ENCODE results near the gene MYLK3.

Gene MYLK3

DNA sequence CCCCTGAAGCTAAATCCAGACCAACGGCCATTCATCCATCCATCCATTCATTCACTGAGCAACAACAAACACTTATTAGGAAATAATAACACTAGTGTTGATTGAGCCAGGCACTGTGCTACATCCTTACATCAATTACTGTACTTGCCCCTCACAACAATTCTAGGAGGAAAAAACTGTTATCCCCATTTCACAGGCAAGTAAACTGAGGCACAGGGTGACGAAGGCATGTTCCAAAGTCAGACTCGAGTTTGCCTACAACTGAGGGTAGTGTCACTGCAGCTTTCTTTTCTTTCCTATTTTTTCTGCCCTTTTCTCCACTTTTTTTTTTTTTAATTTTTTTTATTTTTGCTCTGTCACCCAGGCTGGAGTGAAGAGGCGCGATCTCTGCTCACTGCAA is 11.2 kb upstream of the MYLK3 start:
- in situ Hi-C loops (cut with MboI; ENCODE audit: low sequenced_read_pairs) = no loop called here

DNA sequence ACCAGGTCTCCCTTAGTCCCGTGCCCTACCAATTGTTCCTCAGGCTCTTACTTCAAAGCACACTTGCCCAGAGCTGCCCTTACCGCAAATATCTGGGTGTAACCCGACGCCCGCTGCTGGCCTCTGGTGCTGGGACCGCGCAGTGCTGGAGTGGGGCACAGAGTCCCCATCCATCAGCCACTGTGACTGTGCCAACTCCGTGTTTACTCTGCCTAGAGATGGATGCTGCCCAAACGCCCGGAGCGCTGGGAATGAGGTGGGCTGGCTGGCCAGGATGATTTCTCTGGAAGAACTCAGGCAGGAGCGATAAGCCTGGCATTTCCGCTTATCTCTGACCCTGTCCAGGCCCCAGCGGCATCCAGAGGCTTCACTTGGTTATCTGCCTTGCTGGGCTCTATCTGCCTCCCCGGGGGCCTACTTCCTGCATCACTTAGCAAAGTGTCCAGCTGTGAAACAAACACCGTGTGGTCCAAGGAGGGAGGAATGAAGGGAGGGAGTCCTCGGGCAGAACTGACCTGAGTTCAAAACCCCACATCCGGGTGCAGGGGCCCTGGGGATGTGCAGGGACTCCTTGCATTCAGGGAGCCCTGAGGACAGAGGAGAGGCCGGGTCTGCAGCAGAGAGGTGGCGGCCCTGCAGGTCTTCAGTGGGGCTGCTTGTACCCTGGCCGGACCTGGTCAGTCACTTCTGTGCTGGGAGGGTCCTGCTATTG is 9.4 kb upstream of the MYLK3 start:
- in situ Hi-C loops (cut with MboI; ENCODE audit: low sequenced_read_pairs) = no loop called here

DNA sequence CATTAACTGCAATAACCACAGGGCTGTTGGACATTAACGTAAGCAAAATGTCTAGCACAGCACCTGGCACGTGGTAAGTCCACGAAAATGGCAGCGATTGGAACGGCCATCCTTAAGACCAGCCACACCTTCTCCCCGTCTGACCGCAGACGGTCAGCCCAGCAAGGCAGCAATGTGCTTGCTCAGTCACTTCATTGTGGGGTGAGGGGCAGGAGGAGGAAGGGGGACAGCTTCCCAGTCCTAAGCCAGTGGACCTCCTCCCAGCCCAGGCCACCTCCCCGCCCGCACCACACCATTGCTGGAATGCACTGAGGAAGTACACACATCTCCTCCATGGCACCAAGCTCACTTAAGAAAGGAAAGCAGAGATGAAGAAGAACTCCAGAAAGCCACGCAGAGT is 8.6 kb upstream of the MYLK3 start:
- in situ Hi-C loops (cut with MboI; ENCODE audit: low sequenced_read_pairs) = no loop called here

DNA sequence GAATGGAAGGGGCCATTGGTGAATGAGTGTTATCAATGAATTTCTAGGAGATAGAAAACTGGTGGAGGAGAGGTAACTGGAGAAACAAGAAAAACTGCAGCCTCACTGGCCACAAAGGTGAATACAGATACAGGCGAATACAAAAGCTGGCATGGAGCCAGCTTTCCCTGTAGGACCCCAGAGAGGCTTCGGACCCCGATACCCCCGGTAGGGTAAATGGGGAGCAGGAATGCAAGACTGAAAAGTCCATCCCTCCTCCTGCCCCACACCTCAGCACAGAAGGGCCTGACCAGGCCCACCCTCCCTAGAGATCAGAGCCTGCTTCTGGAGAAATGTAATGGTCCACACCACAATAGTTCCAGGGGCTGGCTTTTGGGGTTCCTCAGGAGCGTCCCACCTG is 4.9 kb upstream of the MYLK3 start:
- in situ Hi-C loops (cut with MboI; ENCODE audit: low sequenced_read_pairs) = no loop called here

DNA sequence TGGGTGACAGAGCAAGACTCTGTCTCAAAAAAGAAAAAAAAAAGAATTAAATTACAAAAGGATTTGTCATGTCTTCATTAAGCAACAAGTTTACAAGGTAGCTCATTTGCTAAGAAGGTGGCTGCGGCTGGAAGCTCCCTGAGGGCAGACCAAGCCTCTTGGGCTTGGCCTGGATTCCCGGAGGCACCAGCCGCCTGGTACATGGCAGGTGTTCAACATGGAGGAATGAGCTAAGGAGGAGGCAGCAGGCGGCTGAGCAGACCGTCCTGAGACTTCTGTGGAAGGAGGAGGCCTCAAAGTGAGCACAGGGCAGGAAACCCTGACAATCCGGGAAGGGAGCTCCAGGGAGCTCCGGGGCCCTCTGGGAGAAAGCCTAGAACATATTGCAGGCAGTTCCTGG is 3.2 kb upstream of the MYLK3 start:
- in situ Hi-C loops (cut with MboI; ENCODE audit: low sequenced_read_pairs) = no loop called here

DNA sequence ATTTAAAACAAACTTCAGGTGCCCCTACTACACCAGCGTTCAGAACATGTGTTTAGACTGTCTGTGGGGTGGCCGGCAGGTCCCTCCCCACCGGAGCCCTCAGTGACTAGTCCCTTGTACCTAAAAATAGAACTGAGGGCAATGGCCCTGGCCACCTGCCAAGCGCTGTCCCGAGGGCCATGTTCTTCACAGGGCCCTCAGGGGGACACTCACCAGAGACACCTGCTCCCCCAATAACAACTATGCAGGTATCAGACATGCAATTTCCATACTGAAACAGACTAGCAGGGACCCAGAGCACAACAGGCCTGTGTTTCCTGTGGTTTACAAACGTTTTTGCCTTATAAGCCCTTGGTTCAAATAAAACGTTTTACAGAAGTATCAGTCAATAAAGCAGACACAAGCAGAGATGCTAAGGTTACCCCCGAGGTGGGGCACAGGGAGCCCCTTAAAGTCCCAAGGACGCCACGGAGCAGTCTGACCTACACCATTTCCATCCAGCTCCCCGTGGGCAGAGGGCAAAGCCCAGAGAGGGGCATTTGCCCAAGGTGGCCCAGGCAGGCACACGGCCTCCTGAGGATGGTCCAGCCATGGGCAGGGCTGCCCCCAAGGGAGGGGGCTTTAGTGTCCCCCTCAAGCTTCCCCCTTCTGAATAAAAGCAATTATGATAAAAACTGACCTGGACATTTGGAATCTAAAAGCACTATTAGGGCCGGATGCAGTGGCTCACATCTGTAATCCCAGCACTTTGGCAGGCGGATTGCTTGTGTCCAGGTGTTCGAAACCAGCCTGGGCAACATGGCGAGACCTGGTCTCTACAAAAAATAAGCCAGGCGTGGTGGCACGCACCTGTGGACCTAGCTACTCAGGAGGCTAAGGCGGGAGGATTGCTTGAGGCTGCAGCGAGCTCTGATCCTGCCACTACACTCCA is 896 bp upstream of the MYLK3 start:
- in situ Hi-C loops (cut with MboI; ENCODE audit: low sequenced_read_pairs) = no loop called here

DNA sequence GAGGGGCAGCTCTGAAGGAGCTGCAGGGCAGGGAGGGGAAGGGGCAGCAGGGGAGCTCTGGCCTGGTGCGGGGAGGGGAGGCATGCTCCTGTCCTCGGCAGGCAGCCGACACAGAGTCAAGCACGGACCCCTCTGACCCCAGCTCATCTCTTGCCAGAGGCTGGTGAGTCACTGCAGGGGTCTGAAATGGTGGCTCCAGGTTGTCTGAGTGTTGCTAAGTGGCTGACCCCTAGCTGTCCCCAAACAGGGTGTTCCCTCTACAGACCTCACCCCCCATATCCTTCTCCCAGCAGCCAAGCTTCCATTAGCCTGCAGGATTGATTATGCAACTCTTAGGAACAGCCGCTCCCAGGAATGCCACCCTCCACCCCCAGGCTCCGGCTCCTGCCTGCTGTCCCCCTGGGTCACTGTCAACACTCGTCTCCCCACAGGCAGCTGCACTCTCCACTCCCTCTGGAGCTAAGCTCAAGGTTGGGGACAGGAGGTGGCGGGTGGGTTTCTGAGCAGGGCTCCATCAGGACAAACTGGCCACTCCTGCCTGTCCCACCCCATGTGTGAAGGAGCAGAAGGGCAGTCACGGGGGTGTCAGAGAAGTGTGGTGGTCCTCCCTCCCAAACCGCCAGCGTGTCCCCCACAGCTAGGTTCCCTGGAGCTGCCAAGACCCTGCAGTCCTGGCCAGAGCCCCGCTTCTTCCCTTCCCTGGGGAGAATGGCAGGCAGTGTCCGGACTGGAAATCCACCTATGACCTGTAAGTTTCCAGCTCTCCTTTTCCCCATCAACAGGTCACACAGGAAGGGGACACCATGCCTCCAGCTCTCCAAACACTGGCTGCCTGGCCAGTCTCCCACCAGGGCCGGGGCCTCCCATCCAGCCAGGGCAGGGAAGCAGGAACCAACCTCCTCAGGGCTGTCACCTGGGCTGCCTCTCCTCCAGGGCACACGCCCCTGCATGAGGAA is 1.0 kb downstream of the MYLK3 start:
- in situ Hi-C loops (cut with MboI; ENCODE audit: low sequenced_read_pairs) = no loop called here

DNA sequence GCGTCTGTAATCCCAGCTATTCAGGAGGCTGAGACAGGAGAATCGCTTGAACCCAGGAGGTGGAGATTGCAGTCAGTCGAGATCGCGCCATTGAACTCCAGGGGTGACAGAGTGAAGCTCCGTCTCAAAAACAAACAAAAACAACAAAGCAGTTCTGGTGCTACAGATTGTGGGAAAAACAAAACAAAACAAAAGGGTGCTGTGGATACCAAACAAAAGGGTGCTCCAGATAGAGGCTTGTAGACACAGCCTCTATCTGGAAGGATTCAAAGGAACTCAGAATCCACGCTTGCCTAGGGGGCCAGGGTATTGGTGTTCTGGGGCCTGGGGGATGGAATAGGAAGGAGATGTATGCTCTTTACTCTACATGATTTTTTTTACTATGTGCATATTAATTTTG is 2.5 kb downstream of the MYLK3 start:
- in situ Hi-C loops (cut with MboI; ENCODE audit: low sequenced_read_pairs) = no loop called here

DNA sequence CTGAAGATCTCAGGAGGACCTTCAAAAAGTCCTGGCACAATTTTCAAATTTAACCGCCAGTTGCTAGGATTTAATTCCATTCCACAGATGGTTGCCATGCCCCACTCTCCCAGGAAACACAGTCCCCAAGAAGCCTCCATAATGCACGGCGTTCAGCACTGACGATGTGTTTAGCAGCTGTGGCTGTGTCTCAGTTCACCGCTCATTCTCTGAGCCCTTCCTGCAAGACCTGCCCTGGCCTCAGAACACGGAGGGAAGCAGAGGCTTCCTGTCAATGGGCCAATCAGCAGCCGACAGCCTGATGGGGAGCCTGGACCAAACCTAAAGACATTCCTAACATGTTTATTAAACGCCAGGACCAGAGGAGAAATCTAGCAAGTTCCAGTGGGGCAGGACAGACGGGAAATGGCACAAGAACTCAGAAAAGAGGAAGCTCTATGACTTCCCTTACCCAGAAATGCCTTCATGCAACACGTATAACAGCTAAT is 4.9 kb downstream of the MYLK3 start:
- in situ Hi-C loops (cut with MboI; ENCODE audit: low sequenced_read_pairs) = no loop called here

DNA sequence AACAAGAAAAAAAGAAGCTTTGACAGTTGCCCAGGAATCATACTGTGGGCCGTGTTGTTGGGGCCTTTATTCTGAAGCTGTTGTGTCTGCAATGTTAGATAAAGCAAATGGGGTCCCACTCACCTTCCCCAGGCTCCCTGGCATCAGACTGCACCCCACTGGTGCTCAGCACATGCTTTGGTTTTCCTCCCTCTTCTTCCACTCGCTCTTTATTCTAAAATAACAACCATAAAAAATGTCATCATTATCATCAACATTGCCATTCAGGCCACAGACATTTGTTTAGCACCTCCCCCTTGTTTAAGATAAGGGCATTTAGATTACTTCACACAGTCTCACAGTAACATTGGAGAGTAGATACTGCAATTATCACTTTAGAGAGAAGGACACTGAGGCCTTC is 8.2 kb downstream of the MYLK3 start:
- in situ Hi-C loops (cut with MboI; ENCODE audit: low sequenced_read_pairs) = no loop called here

DNA sequence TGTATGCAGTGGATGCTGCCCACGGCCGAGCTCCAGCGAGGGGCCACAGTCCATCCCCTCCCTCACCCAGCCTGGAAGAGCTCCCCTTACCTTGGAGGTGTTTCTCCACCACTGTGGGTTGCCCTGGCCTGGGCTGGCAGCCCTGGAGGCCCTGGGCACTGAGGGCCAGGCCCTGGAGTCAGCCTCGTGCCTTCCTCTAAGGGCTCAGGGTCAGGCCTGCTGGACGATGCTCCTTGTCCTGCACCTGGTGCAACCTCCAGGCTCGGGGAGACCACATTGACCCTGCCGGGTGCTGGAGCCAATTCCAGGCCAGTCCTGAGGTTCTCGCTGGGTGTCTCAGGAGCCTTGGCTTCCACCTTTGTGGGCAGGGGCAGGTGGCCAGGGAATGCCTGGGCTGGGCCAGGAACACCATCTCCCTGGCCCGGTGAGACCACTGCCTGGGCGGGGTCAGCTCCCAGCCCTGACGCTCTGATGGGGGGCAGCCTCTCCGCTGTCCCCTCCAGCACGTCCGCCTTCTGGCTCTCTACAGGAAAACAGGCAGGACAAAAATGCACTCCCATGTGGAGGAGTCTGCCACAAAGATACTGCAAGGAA is 10.4 kb downstream of the MYLK3 start:
- in situ Hi-C loops (cut with MboI; ENCODE audit: low sequenced_read_pairs) = no loop called here

DNA sequence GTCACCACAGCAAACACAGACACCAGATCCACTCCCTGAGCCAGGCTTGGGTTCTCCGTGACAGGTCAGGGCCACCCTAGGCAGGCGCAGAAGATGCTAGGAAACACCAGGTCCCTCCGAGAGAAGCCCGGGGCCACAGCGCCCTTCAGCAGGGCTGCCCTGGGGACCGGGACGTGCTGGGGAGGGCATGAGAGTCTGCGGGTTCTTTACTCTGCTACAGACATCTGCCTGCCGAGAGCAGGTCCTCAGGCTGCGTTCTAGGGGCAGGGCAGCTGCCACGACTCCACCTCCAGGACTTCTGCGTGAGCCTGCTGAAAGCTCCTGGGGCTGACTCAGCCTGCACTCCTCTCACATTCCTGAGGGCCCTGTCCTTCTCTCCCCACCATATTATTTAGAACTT is 11.4 kb downstream of the MYLK3 start:
- in situ Hi-C loops (cut with MboI; ENCODE audit: low sequenced_read_pairs) = no loop called here

DNA sequence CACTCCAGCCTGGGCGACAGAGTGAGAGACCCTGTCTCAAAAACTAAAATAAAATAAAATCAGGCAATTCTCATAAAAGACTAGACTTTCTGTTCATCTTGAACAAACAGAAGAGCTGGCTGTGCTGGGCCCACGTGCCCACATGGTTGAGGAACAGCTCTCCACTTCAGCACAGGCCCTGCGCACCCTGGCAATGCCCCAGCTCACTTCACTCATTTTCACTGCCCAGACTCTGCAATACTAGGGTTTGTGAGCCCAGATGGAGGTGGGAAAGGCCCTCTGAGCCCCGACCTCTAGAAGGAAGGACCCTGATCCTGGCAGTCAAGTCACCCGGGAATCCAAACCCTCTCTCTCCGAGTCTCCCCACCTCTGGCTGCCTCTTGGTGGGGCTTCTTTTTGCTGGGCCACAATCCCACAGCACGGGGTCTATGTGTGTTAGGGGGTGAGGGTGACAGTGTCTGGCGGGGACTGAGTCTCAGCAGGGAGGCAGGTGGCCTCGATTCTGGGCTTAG is 14.8 kb downstream of the MYLK3 start:
- in situ Hi-C loops (cut with MboI; ENCODE audit: low sequenced_read_pairs) = no loop called here

DNA sequence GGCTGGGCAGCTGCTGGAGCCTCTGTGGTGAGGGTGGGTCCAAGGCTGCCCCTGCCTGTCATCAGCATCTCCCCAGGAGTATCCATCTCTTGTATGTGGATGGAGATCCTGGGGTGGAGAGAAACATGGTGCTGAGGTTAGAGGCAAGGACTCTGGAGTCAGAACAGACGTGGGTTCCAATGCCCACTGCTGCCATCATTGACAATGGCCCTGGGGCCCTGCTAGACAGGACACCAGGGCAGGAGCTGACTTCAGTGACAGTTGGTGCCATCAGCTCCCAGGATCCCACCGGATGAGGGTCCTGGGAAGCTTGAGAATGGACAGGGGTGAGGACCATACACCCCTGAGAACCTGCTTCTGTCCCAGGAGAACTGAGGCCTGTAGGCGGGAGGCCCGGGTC is 15.6 kb downstream of the MYLK3 start:
- in situ Hi-C loops (cut with MboI; ENCODE audit: low sequenced_read_pairs) = no loop called here

DNA sequence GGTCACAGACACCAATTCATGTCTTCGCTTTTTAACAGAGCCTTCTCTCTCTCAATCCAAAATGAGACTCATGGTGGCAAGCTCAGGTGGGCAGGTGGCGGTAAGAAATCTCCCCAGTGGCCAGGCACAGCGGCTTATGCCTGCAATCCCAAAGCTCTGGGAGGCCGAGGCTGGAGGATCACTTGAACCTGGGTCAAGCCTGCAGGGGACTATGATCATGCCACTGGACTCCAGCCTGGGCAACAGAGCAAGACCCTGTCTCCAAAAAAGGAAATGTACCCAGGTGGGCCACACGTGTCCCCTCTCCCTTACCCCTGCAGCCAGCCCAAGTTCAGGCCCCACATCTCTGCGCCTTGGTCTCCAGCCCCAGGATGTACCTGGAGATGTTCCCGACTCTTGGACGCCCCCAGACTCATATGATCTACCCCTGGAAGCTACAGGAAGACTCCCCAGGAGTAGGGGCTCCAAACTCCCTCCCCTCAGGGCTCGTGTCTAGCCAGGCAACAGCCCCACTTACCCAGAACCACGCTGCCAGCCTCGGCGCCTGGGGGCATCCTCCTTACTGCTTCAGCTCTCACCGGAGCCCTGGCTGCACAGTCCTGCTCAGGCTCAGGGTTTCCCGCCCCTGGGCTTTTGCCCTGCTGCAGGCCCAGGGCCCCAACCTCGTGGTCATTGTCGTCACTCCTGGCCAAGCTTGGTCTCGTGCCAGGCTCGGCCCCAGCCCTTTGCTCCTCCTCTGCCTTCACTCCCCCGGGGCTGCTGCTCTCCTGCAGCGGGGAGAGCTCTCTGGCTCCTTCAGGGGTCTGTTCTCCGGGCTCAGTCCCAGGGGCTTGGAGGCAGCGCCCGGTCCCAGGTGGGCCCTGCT is 16.2 kb downstream of the MYLK3 start:
- in situ Hi-C loops (cut with MboI; ENCODE audit: low sequenced_read_pairs) = no loop called here

DNA sequence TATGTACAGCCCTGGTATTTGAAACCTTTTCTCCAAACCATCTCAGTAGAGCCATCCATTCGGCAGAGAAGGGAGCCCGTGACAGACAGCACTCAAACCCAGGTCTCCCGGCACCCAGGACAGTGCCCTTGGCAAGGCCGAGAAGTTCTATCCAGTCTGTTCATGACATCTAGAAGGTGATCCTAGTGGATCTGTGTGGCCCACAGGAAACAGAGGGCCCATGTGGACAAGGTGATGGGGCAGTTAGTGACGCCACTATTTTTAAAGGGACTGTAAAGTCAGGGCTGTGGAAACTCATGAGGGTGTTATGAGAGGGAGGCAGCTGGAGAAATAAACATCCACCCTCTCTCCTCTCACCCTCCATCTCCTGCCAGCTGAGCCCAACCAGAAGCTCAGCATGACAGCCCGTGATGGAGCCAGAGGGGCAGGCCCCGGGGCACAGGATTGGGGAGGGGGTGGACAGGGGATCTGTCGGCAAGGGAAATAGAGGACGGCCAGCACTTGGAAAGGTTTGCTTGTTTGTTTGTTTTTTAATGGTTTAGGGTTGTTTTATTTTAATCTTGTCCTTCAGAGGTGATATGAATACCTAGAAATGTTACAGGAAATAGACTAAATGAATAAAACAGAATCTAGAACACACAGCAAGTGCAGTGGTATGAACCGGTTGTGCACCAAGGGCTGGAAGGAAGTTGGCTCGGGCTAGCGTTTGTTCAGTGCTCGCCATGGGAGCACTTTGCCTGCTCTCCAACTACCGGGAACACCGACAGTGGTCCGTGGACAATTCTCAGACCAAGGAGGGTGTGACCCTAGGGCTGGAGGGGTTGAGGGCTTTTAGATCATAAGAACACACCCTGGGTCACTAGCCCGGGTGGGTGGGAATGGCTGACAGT is 17.1 kb downstream of the MYLK3 start:
- in situ Hi-C loops (cut with MboI; ENCODE audit: low sequenced_read_pairs) = no loop called here

DNA sequence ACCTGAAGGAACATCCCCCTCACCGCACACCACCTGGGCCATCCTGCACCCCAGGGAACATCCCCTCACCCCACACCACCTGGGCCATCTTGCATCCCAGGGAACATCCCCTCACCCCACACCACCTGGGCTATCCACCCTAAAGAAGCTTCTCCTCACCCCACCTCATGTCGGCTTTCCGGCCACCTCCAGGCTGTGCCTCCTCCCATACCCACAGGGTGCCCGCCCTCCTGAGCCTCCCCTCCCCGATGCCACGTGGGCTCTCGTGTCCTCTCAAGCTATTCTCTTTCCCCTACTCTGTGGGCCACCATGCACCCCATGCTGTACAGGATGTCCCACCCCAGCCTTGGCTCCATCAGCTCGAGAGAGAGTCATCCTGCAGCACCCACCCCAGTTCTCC is 18.0 kb downstream of the MYLK3 start:
- in situ Hi-C loops (cut with MboI; ENCODE audit: low sequenced_read_pairs) = no loop called here

DNA sequence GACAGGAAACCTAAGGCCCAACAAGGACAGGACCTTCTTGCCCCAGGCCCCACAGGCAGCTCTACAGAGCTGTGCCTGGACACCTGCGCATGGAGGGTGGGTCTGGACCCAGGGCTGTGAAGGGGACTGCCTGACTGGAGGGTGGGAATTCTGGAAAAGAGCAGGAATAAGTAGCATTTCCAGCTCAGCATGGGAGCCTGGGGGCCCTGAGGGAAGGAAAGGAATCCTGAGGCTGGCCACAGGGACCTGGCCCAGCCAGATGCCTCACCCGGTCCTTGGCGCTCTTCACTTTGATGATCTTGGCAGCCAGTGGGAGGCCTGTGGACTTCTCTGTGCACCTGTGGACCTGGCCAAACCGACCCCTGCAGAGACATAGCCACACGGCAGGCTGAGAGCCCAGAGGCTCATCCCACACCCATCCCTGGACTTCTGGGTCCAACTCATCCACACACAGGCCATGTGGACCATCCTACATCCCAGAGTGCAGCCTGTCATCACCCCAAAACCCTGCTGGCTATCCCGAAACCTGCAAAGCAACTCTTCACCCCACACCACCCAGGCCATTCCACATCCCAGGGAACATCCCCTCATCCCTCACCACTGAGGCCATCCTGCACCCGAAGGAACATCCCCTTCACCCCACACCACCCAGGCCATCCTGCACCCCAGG is 18.7 kb downstream of the MYLK3 start:
- in situ Hi-C loops (cut with MboI; ENCODE audit: low sequenced_read_pairs) = no loop called here
